ENCODE results near the gene DIP2C.
"Not testable (repeated sequence)": the region's sequence is repeated elsewhere in the genome, so short reads cannot be mapped to it uniquely, and the experiment has no call there.

The DIP2C gene

DNA sequence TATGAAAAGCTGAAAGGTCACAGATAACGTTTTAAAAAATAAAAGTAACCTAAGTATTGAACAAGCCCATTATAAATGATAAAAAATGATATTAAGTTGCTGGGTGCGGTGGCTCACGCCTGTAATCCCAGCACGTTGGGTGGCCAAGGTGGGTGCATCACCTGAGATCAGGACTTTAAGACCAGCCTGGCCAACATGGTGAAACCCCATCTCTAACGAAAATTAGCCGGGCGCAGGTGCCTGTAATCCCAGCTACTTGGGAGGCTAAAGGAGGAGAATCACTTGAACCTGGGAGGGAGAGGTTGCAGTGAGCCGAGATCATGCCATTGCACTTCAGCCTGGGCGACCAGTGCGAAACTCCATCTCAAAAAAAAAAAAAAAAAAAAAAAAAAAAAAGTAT is 93.3 kb downstream of the DIP2C start:
- not testable (repeated sequence) for DNase-seq (ENCODE audit: low spot score)

DNA sequence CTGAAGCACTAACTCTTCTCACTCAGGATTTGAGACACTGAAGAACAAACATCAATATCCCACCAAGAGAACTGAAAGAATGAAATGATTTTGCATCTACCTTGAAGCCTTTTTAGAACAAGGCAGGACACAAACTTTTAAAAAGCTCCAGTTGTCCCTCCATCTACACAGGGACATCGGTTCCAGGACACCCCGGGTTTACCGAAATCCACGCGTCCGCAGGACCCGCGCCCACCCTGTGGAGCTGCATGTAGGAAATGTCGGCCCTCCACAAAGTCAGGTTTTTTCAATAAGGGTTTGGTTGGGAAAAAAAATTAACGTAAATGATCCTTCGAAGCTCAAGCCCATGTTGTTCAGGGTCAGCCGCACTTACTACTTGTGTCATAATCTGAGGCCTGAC is 94.0 kb downstream of the DIP2C start:
- no peak for DNase-seq (ENCODE audit: low spot score)

DNA sequence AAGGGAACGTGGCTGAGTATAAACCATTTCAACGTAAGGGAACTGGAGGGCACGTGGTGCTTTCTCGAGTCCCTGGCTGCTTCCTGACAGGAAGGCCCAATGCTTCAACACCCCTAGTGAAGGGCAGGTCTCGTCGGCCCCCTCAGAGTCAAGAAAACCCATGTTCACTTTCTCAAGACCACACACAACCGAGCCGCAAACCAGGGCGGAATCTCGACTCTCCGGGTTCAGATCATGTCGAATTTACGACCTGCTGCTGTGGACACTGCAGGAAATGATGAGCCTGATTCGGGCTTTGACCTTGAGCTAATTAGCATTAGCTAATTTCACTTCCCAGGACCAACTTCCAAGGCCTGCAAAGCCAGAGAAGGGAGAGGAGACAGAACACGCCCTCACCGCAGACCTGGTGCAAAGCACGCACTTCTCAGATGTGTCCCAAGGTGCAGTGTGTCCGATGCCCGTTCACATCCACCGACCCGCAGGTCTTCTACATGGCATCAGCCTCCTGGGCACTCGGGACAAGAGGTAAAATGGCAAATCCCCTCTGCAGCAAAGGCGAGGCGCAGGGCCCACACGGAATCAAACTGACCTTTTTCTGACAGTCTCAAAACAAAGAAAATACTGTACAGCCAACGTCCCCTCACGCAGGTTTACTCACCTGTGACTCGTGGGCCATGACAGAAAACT is 94.7 kb downstream of the DIP2C start:
- no peak for DNase-seq (ENCODE audit: low spot score)

DNA sequence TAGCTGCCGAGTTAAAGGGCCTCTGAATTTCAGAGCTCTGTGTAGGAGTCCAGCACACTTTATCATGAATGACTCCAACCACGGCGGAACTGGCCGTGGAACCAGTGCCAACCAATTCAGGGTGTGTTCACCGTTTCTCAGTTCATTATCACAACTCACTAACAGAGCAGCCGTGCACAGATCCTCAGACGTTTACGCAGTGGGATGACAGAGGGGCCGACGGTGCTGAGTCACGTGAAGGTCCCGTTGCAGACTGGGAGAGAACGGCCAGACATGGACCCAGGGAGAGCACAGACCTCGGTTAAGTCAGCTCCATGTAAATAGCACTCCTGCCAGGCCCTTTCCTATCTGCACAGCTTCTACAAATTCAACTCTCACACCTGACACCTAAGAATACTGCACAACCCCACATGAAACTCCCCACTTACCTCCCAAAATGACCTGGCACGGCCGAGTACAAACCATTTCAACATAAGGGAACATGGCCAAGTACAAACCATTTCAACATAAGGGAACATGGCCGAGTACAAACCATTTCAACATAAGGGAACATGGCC is 95.5 kb downstream of the DIP2C start:
- no peak for DNase-seq (ENCODE audit: low spot score)

DNA sequence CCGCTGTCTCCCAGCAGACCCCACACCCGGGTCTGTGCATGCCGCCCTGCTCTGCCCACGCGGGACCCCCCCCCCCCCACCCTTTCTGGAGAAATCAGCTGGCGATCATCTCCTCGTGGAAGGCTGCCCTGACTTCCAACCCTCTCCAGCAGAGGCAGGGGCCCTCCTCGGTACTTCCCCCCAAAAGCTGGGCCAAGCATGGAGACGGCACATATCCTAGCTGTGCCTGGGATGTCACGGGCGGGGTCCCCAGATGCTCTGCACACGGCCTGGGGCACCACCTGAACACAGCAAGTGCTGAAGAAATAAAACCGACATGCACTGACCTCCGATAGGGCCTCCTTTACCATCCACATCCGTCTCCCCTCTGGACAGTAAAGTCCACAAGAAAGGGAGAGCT is 96.0 kb downstream of the DIP2C start:
- DNase-seq (ENCODE audit: low spot score) = no peak

DNA sequence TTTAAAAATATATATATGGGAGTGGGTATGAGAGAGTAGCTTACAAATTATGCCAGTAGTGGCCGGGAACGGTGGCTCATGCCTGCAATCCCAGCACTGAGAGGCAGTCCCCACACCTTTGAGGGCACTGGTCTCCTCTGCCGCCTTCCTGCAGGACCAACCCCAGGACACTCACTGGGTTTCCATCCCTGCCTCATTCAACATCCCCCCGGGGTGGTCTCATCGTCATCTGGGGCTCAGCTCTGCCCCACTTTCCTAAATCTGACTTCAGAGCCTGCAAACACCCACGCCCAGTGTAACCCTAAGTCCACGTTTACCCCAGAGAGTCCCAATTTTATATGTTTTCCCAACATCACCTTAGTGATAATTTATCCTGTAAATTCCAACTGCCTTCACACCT is 96.5 kb downstream of the DIP2C start:
- DNase-seq (ENCODE audit: low spot score) = no peak

DNA sequence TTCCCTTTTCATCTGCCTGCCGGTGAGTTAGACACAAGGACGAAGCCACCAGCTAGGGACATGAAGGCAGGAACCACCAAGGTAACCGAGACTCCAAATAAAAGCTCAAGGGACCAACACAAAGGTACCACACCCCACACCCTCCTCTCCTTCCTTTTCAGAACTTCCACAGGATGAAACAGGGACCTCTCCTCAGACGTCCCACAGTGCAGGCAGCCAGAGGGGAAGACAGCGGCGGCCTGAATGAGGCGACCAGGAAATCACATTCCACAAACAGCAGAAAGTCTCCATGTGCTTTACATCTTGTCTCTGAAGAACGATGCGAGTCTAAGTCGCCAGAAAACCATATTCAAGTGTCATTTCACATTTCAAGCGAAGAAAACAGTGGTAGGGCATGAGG is 97.8 kb downstream of the DIP2C start:
- DNase-seq (ENCODE audit: low spot score) = no peak

DNA sequence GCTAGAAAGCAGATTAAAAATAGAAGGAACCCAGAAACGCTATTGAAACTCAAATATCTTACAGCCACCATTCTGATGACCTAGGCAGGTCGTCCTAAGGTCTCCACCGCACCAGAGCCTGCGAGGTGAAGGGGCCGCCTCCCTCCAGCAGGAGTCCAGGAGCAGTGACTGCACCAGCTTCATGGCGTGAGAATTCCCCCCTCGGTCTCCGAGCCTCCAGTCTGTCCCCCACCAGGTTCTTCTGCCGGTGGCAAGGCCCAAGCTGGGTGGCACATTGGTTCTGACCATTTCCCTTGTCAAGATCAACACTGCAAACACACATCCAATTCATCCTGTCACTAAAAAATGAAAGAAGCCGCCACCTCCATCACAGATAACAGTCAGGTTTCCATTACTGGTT is 98.7 kb downstream of the DIP2C start:
- DNase-seq (ENCODE audit: low spot score) = no peak

DNA sequence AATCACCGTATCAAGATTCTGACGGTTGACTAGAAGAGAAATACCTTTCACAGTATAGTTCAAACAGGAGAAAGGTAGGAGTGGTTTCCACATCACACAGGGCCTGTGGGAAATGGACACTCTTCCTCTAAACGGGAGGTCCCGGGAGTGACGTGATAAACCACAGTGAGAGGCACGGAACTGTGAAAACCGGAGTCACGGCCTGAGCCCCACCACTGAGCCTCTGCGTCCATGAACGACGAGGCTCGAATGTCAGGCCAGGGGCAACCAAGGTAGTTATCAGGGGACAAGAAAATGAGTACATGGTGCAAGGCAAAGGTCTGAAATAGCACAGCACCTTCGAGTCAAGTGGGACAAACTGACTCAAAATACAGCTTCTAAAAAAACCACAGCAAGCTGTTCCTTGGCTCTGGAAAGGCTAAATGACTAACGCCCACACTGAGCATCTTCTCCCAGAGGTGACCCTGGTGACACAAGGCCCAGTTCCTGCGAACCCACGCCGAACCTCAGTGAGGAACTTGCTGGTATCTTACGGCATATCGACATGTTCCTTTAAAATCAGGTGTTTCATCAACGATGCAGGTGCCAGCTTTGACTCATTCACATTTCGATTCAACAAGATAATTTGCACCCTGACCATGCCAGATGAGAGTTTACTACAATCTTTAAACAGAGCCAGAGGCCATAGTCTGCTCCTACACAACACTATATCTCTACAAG is 99.3 kb downstream of the DIP2C start:
- DNase-seq (ENCODE audit: low spot score) = no peak

DNA sequence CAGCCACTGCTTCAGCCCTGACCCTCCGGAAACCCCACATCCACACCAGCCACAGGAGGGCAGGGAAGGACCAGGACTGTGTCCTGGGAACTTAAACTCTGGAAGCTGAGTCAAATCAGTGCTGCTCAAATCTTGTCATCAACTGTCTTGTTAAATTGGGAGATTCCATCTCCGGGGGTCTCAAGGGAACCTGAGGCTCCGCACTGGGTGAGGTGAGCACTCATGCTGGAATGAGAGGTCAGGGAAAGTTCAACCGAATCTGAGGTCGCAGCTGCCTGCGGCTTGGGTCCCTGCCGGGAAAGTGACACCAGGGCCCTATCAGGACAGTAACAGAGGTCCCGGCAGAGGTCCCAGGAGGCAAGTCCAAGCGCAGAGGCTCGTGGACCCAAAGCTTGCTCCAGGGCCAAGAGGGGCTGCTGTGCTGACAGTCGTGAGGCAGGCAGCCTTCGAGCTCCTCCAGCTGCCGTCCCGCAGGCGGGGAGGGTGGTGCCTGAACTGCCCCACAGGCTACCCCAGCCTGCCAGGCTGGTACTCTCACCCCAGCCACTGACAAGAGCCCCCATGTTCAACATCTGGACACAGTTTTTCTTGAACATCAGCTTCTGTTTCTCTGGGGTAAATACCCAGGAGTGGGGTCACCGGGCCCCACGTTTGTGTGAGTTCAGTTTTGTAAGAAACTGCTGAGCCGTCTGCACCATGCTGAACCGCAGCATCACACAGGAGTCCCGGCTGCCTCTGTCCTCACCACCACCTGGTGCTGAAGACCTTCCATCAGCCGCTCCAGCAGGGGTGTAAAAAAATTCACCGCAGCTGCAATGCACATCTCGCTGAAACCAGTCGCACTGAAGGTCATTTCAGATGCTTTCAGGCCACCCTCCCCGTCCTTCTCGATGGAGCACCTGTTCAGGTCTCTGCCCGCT is 101.0 kb downstream of the DIP2C start:
- no peak for DNase-seq (ENCODE audit: low spot score)

DNA sequence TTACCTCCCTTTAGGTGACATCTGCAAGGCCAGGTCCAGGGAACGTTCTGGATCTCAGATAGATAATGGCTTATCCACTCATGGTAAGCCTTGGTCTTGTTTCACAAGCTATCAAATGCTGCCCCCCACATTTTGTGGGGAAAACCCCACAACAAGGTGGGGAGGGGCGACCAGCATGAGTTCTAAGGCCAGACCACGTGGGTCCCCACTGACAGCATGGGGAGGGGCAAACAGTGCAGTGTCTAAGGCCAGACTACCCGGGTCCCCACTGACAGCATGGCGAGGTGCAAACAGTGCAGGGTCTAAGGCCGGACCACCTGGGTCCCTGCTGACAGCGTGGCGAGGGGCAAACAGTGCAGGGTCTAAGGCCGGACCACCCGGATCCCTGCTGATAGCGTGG is 102.8 kb downstream of the DIP2C start:
- DNase-seq (ENCODE audit: low spot score) = no peak

DNA sequence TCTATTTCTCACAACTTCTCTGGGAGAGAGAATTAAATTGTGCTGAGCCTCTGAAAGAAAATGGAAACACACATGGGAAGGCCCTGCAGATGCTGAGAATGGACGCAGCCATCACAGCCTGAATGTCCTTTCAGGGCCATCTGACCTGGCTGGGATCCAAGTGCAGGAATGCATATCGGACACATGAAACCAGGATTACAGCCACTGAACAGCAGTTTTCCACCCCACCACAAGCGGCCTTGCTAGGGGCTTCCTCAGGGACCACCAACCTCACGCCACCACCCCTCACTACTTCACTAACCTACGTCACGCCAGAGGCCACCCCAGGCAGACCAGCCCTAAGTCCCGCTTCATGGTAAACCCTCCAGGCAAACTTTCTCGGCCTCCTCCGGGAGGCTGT is 103.3 kb downstream of the DIP2C start:
- DNase-seq (ENCODE audit: low spot score) = no peak

DNA sequence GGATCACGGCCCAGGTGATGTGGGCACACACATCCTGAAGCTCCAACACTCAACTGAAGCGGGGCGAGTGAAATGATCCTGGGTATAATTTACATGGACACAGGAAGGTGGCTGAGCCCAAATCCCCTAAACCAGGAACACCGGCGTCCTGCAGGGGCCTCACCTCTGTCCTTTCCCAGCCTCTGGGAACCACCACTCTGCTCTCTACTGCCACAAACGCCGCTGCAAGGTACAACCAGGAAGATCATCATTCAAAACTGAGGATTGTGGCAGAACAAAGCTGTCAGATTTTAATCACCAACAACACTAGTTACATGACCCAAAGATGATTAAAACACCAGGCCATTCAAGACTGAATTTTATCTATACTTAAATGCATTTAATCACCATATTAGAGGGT is 104.0 kb downstream of the DIP2C start:
- DNase-seq (ENCODE audit: low spot score) = no peak

DNA sequence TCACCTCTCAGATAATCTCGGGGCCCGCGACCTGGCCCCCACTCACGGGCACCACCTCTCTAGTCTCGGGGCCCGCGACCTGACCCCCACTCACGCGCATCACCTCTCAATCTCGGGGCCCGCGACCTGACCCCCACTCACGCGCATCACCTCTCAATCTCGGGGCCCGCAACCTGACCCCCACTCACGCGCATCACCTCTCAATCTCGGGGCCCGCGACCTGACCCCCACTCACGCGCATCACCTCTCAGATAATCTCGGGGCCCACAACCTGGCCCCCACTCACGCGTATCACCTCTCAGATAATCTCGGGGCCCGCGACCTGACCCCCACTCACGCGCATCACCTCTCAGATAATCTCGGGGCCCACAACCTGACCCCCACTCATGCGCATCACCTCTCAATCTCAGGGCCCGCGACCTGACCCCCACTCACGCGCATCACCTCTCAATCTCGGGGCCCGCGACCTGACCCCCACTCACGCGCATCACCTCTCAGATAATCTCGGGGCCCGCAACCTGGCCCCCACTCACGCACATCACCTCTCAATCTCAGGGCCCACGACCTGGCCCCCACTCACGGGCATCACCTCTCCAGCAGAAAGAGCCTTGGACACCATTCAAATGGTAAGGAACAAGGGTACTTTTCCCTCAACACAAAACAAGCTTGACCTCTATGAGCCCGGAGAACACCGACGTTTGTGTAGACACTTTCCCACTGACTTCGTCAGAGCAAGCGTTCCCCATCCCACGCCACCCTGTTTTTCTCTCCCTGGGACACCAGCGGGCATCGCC is 104.8 kb downstream of the DIP2C start:
- not testable (repeated sequence) for DNase-seq (ENCODE audit: low spot score)

DNA sequence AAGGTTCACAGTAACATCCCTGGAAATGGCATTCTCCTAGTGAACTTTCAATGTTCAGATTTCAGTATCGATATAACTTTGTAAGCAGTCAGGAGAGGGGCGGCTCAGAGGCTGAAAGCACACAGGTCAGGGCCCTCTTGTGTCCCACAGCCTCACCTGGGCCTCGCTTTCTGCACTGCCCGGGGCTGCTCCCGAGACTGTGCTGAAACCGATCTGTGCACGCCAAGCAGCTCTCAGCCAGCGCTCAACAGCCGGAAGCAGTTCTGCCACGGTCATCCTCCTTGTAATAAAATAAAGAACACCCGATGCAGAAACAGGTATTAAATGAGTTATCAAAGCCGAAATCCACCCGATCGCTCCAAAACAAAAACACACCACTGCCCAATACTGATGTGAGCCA is 106.0 kb downstream of the DIP2C start:
- no peak for DNase-seq (ENCODE audit: low spot score)

DNA sequence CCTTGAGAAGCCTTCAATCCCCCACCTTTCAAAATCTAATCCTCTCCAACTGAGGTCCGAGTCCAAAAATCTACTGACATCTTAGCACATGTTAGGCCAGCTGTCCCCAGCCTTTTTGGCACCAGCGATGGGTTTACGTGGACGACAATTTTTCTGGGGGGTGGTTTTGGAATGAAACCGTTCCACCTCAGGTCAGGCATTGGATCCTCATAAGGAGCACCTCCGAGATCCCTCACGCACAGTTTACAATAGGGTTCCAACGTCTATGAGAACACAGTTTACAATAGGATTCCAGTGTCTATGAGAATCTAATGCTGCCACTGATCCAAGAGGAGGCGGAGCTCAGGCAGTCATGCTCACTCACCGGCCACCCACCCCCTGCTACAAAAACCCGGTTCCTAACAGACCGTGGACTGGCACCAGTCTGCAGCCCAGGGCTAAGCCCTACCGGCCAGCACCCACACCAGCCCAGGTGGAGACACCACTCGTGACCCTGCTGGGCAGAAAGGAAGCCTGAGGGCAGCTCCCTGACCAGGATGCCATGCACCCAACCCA is 107.6 kb downstream of the DIP2C start:
- DNase-seq (ENCODE audit: low spot score) = no peak

DNA sequence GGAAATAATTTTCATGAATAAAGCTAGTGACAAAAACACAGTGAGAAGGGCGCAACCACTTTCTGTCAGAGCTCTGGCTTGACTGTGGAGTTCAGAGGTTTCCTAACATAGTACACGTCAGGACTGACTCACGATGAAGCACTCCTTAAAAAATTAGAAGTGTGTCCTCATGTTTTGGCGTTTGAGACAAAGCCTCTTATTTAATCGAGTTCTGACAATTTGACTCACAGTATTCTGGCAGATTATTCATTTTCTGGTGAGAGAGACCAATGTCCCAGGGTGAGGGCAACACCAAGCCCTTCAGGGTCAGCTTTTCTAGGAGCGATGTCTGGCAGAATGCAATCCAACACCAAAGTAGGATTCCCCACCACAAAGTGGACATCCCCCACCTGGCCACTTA is 108.7 kb downstream of the DIP2C start:
- DNase-seq (ENCODE audit: low spot score) = no peak

DNA sequence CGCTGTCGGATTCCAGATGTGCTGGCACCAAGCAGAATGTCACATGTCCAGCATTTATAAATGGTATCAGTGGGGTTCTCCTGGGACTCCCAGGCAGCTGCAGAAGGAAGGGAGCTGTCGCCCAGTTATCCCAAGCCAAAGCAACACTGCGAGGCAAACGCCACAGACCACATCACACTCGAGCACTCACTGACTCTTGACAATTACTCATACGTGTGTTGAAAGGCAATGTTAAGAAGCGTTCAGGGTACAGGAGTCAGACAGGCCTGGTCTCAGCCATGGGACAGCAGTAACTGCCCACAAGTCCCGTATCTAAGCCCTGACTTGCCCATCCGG is 113.4 kb downstream of the DIP2C start:
- no peak for DNase-seq (ENCODE audit: low spot score)

DNA sequence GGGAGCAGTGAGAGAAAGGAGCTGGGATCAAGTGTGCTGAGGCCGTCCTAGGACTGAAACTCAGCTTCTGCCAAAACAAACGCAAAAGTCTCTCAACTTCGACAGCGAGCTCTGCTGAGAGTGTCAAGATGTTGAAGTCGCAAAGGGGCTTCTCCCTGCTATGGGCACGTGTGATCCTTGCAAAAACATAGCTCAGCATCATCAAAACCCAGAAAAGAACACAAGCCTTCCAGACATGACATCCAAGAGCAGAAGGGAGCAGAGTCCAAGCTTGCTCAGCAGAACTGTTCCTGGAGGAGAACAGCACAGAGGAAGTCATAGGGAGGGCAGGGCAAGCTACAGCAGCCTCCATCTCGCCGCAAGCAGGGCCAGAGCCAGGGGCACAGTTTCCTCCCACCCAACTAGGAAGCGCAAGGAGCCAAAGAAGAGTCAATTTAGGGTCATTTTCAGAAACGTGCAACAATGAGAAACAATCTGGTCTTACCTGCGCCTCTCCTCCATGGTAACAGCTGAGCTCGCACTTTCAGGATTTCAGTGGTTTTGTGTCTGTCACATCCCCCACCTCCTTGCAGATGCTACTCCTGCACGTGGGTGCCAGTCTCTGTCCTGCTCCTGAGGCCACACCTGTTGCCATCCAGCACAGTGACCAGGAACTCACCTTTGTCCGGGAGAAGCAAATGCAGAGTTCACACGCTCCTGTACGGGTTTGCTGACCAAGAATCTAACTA is 113.9 kb downstream of the DIP2C start:
- DNase-seq (ENCODE audit: low spot score) = no peak

DNA sequence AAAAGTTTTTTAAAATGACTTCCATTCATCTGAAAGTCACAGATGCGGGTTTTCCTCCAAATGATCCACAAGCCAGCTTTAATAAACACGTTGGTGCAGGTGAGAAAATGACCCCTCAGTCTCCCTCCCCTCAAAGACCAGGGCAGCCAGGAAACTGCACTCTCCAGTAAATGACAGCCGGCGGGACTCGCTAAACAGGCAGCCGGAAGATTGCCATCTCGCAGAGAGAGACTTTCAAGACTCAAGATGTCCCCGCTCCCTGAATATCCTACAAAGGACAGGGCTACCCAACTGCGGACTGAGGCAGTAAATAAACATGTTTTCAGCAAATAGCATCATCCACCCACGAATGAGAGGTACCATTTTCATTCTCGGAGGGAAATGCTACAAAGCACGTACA is 116.8 kb downstream of the DIP2C start:
- no peak for DNase-seq (ENCODE audit: low spot score)
